Measurements from ENCODE around the gene TJP1. TPM values are rescaled to one million over a fixed set of nuclear protein-coding genes. Genes with fewer than 3 reads are reported as not detected.

The TJP1 gene
- total and polyA plus RNA-seq, 7 experiments from 2014 or later: not detected

GRCh38 chr15:29724026-29724425 is 98.2 kb downstream of the TJP1 start:
- H3K36me3 Mint-ChIP-seq: peaks cover 0 to 9% (median 0%) of the 10 kb centered on the region in 5 donors
- H3K4me1 Mint-ChIP-seq: no peaks in the 10 kb centered on the region
- H3K27ac Mint-ChIP-seq: no peak overlapping the region
- ChIA-PET CTCF (no interaction called here), POLR2A (no interaction called here)
- Histone ChIP-seq H3K4me1 (ENCODE audit: control insufficient read depth in 2 of 2, insufficient read depth in 2 of 2, low read length in 2 of 2) (no peaks in the 10 kb centered on the region), H3K27me3 (ENCODE audit: control insufficient read depth in 2 of 2, insufficient read depth in 2 of 2, low read length in 2 of 2) (no peaks in the 10 kb centered on the region), H3K9me3 (ENCODE audit: control insufficient read depth in 2 of 3, low read length in 3 of 3) (peaks cover 0 to 11% (median 0%) of the 10 kb centered on the region in 3 experiments), H3K4me3 (ENCODE audit: low read length) (no peak overlapping the region), H3K27ac (ENCODE audit: low read depth, low read length) (no peak overlapping the region), H3K36me3 (ENCODE audit: control insufficient read depth in 2 of 3, insufficient read depth in 3 of 3, low read length in 3 of 3) (no peaks in the 10 kb centered on the region)
- H3K4me3 Mint-ChIP-seq: no peak overlapping the region
- no peak for ATAC-seq
- intact Hi-C loops (cut with micrococcal nuclease): no loop called here
- peaks cover 5 to 38% (median 21%) of the 10 kb centered on the region in 5 donors for H3K27me3 Mint-ChIP-seq
- DNase-seq: no peak
- peaks cover 0 to 41% (median 17%) of the 10 kb centered on the region in 11 donors for H3K9me3 Mint-ChIP-seq

- ChIA-PET CTCF (no interaction called here), POLR2A (interaction anchor here (0.6 kb wide), 1 partner anchor 441 kb away, joined by 3 read pairs; no protein-coding TSS in a partner anchor)
- no peak overlapping the region for H3K4me3 ChIP-seq (ENCODE audit: low read length)
- H3K27me3 ChIP-seq (ENCODE audit: control insufficient read depth in 2 of 2, insufficient read depth in 2 of 2, low read length in 2 of 2): no peaks in the 10 kb centered on the region
- H3K27ac ChIP-seq (ENCODE audit: low read depth, low read length): no peak overlapping the region
- Mint-ChIP-seq H3K36me3 (no peaks in the 10 kb centered on the region), H3K9me3 (peaks cover 0 to 4% (median 0%) of the 10 kb centered on the region in 11 donors), H3K27ac (no peak overlapping the region), H3K4me3 (no peak overlapping the region), H3K4me1 (no peaks in the 10 kb centered on the region), H3K27me3 (peaks cover 2 to 24% (median 16%) of the 10 kb centered on the region in 5 donors)
- DNase-seq (no peak), ATAC-seq (no peak)
- H3K36me3 ChIP-seq (ENCODE audit: control insufficient read depth in 2 of 3, insufficient read depth in 3 of 3, low read length in 3 of 3): no peaks in the 10 kb centered on the region
- intact Hi-C loops (cut with micrococcal nuclease): no loop called here
- no peaks in the 10 kb centered on the region for H3K9me3 ChIP-seq (ENCODE audit: control insufficient read depth in 2 of 3, low read length in 3 of 3)
- H3K4me1 ChIP-seq (ENCODE audit: control insufficient read depth in 2 of 2, insufficient read depth in 2 of 2, low read length in 2 of 2): no peaks in the 10 kb centered on the region
Observed at GRCh38 chr15:29713784-29714183, 108.5 kb downstream of the TJP1 start.

- no peaks in the 10 kb centered on the region for H3K27me3 ChIP-seq (ENCODE audit: control insufficient read depth in 2 of 2, insufficient read depth in 2 of 2, low read length in 2 of 2)
- no peak overlapping the region for H3K27ac ChIP-seq (ENCODE audit: low read depth, low read length)
- H3K9me3 ChIP-seq (ENCODE audit: control insufficient read depth in 2 of 3, low read length in 3 of 3): no peaks in the 10 kb centered on the region
- no peak overlapping the region for H3K4me3 Mint-ChIP-seq
- no peak for ATAC-seq
- H3K4me1 ChIP-seq (ENCODE audit: control insufficient read depth in 2 of 2, insufficient read depth in 2 of 2, low read length in 2 of 2): no peaks in the 10 kb centered on the region
- CTCF ChIA-PET: no interaction called here
- intact Hi-C loops (cut with micrococcal nuclease): no loop called here
- DNase-seq: no peak
- POLR2A ChIA-PET: no interaction called here
- H3K27me3 Mint-ChIP-seq: peaks cover 4 to 11% (median 7%) of the 10 kb centered on the region in 5 donors
- H3K4me1 Mint-ChIP-seq: no peaks in the 10 kb centered on the region
- H3K9me3 Mint-ChIP-seq: no peaks in the 10 kb centered on the region
- H3K36me3 ChIP-seq (ENCODE audit: control insufficient read depth in 2 of 3, insufficient read depth in 3 of 3, low read length in 3 of 3): no peaks in the 10 kb centered on the region
- no peaks in the 10 kb centered on the region for H3K36me3 Mint-ChIP-seq
- H3K4me3 ChIP-seq (ENCODE audit: low read length): no peak overlapping the region
- H3K27ac Mint-ChIP-seq: no peak overlapping the region
Observed at GRCh38 chr15:29712149-29712885, 110.0 kb downstream of the TJP1 start.

- H3K4me3 ChIP-seq (ENCODE audit: low read length): no peak overlapping the region
- DNase-seq (no peak), ATAC-seq (no peak)
- H3K9me3 ChIP-seq (ENCODE audit: control insufficient read depth in 2 of 3, low read length in 3 of 3): no peaks in the 10 kb centered on the region
- H3K27me3 ChIP-seq (ENCODE audit: control insufficient read depth in 2 of 2, insufficient read depth in 2 of 2, low read length in 2 of 2): no peaks in the 10 kb centered on the region
- no peak overlapping the region for H3K4me3 Mint-ChIP-seq
- intact Hi-C loops (cut with micrococcal nuclease): no loop called here
- H3K36me3 ChIP-seq (ENCODE audit: control insufficient read depth in 2 of 3, insufficient read depth in 3 of 3, low read length in 3 of 3): no peaks in the 10 kb centered on the region
- ChIA-PET POLR2A (no interaction called here), CTCF (no interaction called here)
- peaks cover 0 to 2% (median 0%) of the 10 kb centered on the region in 11 donors for H3K9me3 Mint-ChIP-seq
- H3K4me1 Mint-ChIP-seq: no peaks in the 10 kb centered on the region
- H3K36me3 Mint-ChIP-seq: no peaks in the 10 kb centered on the region
- peaks cover 0 to 14% (median 10%) of the 10 kb centered on the region in 5 donors for H3K27me3 Mint-ChIP-seq
- H3K27ac ChIP-seq (ENCODE audit: low read depth, low read length): no peak overlapping the region
- no peaks in the 10 kb centered on the region for H3K4me1 ChIP-seq (ENCODE audit: control insufficient read depth in 2 of 2, insufficient read depth in 2 of 2, low read length in 2 of 2)
- H3K27ac Mint-ChIP-seq: no peak overlapping the region
Observed at GRCh38 chr15:29711531-29711930, 110.7 kb downstream of the TJP1 start.

- Mint-ChIP-seq H3K9me3 (peaks cover 0 to 2% (median 0%) of the 10 kb centered on the region in 11 donors), H3K4me3 (no peak overlapping the region), H3K27me3 (peaks cover 0 to 11% (median 10%) of the 10 kb centered on the region in 5 donors), H3K4me1 (no peaks in the 10 kb centered on the region), H3K36me3 (no peaks in the 10 kb centered on the region), H3K27ac (no peak overlapping the region)
- POLR2A ChIA-PET: no interaction called here
- H3K36me3 ChIP-seq (ENCODE audit: control insufficient read depth in 2 of 3, insufficient read depth in 3 of 3, low read length in 3 of 3): no peaks in the 10 kb centered on the region
- CTCF ChIA-PET: no interaction called here
- no peak overlapping the region for H3K27ac ChIP-seq (ENCODE audit: low read depth, low read length)
- ATAC-seq: no peak
- H3K27me3 ChIP-seq (ENCODE audit: control insufficient read depth in 2 of 2, insufficient read depth in 2 of 2, low read length in 2 of 2): no peaks in the 10 kb centered on the region
- no peak for DNase-seq
- intact Hi-C loops (cut with micrococcal nuclease): no loop called here
- no peaks in the 10 kb centered on the region for H3K4me1 ChIP-seq (ENCODE audit: control insufficient read depth in 2 of 2, insufficient read depth in 2 of 2, low read length in 2 of 2)
- H3K4me3 ChIP-seq (ENCODE audit: low read length): no peak overlapping the region
- no peaks in the 10 kb centered on the region for H3K9me3 ChIP-seq (ENCODE audit: control insufficient read depth in 2 of 3, low read length in 3 of 3)
Observed at GRCh38 chr15:29708519-29708918, 113.7 kb downstream of the TJP1 start.

GRCh38 chr15:29704950-29705597 is 117.2 kb downstream of the TJP1 start:
- Histone ChIP-seq H3K27ac (ENCODE audit: low read depth, low read length) (no peak overlapping the region), H3K4me1 (ENCODE audit: control insufficient read depth in 2 of 2, insufficient read depth in 2 of 2, low read length in 2 of 2) (no peaks in the 10 kb centered on the region), H3K9me3 (ENCODE audit: control insufficient read depth in 2 of 3, low read length in 3 of 3) (no peaks in the 10 kb centered on the region), H3K4me3 (ENCODE audit: low read length) (no peak overlapping the region), H3K27me3 (ENCODE audit: control insufficient read depth in 2 of 2, insufficient read depth in 2 of 2, low read length in 2 of 2) (no peaks in the 10 kb centered on the region), H3K36me3 (ENCODE audit: control insufficient read depth in 2 of 3, insufficient read depth in 3 of 3, low read length in 3 of 3) (no peaks in the 10 kb centered on the region)
- ChIA-PET CTCF (no interaction called here), POLR2A (no interaction called here)
- no peaks in the 10 kb centered on the region for H3K36me3 Mint-ChIP-seq
- DNase-seq: no peak
- no peak for ATAC-seq
- H3K9me3 Mint-ChIP-seq: peaks cover 0 to 2% (median 0%) of the 10 kb centered on the region in 11 donors
- peaks cover 3 to 18% (median 11%) of the 10 kb centered on the region in 5 donors for H3K27me3 Mint-ChIP-seq
- no peaks in the 10 kb centered on the region for H3K4me1 Mint-ChIP-seq
- H3K27ac Mint-ChIP-seq: no peak overlapping the region
- no peak overlapping the region for H3K4me3 Mint-ChIP-seq
- intact Hi-C loops (cut with micrococcal nuclease): no loop called here

- H3K9me3 ChIP-seq (ENCODE audit: control insufficient read depth in 2 of 3, low read length in 3 of 3): no peaks in the 10 kb centered on the region
- H3K27ac ChIP-seq (ENCODE audit: low read depth, low read length): no peak overlapping the region
- no peaks in the 10 kb centered on the region for H3K4me1 Mint-ChIP-seq
- H3K4me3 Mint-ChIP-seq: no peak overlapping the region
- ChIA-PET POLR2A (no interaction called here), CTCF (no interaction called here)
- ATAC-seq: no peak
- peaks cover 0 to 3% (median 0%) of the 10 kb centered on the region in 11 donors for H3K9me3 Mint-ChIP-seq
- H3K27me3 ChIP-seq (ENCODE audit: control insufficient read depth in 2 of 2, insufficient read depth in 2 of 2, low read length in 2 of 2): no peaks in the 10 kb centered on the region
- DNase-seq: no peak
- intact Hi-C loops (cut with micrococcal nuclease): no loop called here
- no peaks in the 10 kb centered on the region for H3K36me3 Mint-ChIP-seq
- no peak overlapping the region for H3K27ac Mint-ChIP-seq
- H3K27me3 Mint-ChIP-seq: peaks cover 0 to 16% (median 4%) of the 10 kb centered on the region in 5 donors
- no peaks in the 10 kb centered on the region for H3K4me1 ChIP-seq (ENCODE audit: control insufficient read depth in 2 of 2, insufficient read depth in 2 of 2, low read length in 2 of 2)
- H3K4me3 ChIP-seq (ENCODE audit: low read length): no peak overlapping the region
- no peaks in the 10 kb centered on the region for H3K36me3 ChIP-seq (ENCODE audit: control insufficient read depth in 2 of 3, insufficient read depth in 3 of 3, low read length in 3 of 3)
Observed at GRCh38 chr15:29701151-29701550, 121.1 kb downstream of the TJP1 start.
